Measurements from ENCODE around the gene DCDC2. TPM values are rescaled to one million over a fixed set of nuclear protein-coding genes. Genes with fewer than 3 reads are reported as not detected.
A peak's percentile ranks its signal among the peaks of the same experiment; 100 is the strongest.
"Not testable (repeated sequence)": the region's sequence is repeated elsewhere in the genome, so short reads cannot be mapped to it uniquely, and the experiment has no call there.

The DCDC2 gene
- total RNA-seq, 1 donor: under 0.01 TPM

DNA sequence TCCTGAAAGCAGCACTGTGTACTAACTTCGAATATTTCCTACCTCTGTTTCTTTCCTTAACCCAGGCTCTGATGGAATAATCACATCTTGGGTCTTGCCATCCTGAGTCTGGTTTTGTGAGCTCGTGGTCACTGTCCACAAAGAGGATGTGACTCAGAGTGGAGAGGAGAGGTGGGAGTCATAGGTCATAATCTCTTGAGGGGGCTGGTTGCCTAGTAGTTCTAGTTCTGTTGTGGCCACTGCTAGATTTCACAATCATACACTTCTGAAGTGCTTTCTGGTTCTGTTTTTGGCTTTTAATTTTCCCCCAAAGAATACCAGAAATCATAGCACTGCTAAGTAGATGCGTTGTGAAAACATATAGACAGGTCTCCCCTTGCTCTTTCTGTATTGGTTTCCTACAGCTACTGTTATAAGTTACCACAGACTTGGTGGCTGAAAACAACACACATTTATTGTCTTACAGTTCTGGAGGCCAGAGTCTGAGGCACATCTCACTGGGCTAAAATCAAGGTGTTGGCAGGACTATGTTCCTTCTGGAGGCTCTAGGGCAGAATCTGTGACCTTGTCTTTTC lies 129.1 kb downstream of the DCDC2 start:
- DNase-seq (ENCODE audit: low read depth in 2 of 3, low spot score in 2 of 3): peak in 2 of 3 donors; percentile 9 to 33

DNA sequence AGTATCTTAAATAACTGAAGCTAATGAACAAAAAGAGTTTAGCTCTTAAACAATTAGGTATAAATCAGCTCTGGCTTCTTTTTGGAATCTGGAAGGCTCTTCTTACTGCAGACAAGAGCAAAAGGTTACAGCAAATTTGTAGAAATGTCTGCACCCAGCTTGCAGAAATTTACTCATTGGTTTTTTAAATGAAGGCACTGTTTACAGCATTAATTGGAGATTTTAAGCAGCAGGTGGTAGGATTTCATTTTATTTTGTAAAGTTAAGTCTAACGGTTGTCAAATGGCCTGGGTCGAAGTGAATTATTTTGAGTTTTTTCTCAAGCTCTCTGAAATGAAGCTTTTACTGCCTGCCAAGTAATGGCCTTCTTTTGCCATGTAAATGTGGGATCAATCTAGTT lies 129.7 kb downstream of the DCDC2 start:
- DNase-seq (ENCODE audit: low read depth in 2 of 3, low spot score in 2 of 3): no peak

DNA sequence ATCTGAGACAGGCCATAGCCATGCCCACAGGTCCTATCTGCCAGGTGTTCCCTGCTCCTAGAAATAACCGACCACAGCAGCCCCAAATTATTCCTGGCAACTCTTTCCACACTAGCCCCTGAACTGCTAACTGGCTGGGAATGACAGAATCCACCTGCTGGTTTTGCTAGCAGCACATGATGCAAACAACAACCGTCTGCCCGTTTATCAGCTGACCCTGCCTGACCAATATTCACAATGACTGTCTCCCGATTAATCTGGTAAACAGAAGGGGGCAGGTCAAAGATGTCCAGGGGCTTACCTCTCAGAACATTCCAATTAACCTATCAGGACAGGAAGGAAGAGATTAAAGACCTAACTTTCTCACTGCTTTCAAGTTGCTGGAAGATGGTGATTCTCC lies 130.3 kb downstream of the DCDC2 start:
- no peak for DNase-seq (ENCODE audit: low read depth in 2 of 3, low spot score in 2 of 3)

DNA sequence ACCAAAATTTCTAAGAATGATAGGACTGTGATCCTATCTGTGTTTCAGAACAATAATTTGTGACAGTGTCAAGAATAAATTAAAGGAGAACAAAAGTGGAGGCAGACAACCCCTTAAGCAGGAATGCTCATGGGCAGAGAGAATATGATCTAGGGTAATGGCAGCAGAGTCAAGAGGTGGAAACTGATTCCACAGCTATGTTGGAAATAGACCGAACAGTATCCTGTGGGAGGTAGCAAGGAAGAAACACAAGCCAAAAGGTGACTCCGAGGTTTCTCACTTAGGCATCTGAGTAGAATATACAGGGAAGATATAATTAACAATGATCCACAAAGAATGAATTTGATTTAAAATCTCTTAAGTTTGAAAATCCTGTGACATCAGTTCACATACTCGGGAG lies 131.3 kb downstream of the DCDC2 start:
- DNase-seq (ENCODE audit: low read depth in 2 of 3, low spot score in 2 of 3): no peak

DNA sequence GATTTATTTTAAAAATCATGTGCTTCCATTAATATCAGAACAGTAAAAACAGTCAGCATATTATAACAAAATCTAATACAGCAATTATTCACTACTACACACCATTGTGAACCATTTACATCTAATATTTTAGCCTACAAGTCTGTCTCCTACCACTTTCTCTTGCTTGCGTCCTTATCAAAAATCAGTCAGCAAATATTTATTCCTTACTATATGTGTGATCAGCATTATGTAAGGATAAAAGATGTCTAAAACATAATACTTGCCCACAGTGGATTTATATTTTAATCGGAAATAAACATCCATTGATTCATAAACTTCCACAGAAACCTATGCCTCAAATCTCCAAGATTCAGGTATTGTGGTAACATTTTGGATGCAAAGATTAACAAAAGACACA lies 132.0 kb downstream of the DCDC2 start:
- DNase-seq (ENCODE audit: low read depth in 2 of 3, low spot score in 2 of 3): no peak

DNA sequence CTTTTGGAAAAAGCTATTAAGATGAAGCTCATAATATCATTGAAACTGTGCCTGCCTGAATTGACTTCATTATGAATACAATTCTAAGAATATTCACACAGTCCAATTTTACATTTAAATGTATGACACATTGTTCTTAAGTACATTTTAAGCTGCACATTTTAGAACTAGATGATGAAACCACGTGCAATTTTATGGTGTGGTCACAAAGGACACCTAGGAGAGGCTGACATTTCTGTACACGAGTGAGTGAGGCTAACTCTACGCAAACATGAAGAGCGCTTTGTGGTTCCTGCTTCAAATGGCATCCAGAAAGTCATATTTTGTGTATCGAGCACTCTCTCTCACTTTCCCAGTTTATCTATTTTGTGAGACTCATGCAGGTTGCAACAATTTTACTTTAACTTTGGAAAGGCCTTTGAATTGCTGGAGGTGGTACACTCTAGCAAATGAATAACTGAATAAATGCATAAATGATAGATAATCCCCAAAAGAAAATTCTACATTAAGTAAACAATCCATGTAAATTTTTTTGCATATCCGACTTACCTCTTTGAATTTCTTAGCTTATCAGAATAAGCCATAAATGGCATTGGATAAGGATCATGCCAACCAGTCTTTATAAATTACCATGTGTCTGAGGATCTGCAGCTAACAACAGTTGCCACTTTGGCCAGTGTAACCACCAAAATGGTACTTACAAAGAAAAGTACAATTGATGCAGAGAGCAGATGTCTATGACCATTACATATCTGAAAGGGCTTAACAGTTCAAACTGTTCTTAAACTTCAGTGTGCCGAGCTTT lies 134.5 kb downstream of the DCDC2 start:
- no peak for DNase-seq (ENCODE audit: low read depth in 2 of 3, low spot score in 2 of 3)

DNA sequence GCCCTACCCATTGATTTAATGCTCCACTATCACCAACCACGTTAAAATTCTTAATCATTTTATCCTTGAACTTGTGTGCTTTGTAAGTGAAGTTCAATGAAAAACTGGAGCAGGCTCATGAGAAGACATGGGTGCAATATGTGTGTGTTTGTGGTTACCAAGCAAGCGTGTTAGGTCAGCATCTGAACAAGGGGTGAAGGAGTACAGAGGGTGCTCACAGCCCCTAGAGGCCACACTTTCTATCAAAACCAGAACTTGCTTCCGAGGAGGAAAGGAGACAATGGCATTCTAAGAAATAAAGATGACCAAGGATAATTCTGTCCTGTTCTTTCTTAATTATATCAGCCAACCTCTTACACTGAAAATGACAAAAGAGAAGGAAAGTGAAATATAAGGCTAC lies 138.2 kb downstream of the DCDC2 start:
- DNase-seq (ENCODE audit: low read depth in 2 of 3, low spot score in 2 of 3): no peak

DNA sequence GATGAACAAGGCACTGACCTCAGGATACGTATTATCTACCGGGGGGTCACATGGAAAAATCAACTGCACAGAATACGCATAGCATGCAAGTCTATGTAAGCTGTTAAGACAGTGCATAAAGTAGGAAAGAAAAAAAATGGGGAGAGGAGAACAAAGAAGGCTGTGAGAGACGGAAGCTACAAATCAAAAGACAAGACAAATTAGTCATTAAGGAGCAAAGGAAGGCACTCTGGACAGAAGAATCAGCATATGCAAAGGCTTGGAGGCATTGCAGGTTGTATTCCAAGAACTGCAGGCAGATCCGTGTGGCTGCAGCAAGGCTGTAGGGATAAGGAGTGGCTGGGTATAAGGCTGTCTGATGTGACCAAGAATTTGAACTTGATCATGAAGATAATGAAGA lies 142.9 kb downstream of the DCDC2 start:
- DNase-seq (ENCODE audit: low read depth in 2 of 3, low spot score in 2 of 3): no peak

DNA sequence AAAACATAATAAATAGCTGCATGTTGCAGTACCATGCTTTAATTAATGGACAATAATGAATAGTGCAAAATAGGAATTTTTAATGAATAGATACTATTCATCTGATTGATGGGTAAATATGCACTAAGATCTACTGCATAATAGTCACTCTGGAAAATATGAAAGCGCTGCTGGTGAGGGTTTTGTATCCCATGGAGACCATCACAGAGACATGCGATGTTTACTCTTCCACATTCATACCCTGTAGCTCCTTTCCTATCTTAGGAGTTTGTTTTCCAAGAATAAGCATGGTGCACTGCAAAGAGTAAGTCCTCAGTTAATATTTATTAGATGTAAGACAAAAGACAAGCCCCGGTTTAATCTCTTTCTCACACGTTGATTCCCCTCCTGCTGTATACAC lies 150.4 kb downstream of the DCDC2 start:
- DNase-seq (ENCODE audit: low read depth in 2 of 3, low spot score in 2 of 3): no peak

DNA sequence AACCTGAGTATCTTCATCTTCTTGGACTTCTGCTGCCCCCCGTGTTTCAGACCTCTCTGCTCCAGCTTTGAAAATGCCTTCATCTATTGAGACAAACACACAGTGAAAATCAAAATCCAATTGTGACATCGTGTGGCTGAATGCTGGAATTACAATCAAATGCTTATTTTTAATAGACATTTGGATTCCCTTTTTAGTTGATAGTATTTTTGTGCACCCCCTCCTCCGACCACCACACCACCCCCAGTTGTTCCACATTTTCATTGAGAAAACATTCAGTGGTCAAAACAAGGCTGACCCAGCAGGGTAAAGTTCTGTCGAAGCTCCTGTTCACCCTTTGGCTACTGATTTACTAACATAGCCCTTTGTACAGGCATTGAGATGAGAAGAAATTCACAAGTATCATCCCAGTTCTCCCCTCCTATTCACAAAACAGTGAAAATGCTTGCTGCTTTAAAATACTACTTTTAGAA lies 152.8 kb downstream of the DCDC2 start:
- peak in 2 of 3 donors; percentile 40 to 77 for DNase-seq (ENCODE audit: low read depth in 2 of 3, low spot score in 2 of 3)

DNA sequence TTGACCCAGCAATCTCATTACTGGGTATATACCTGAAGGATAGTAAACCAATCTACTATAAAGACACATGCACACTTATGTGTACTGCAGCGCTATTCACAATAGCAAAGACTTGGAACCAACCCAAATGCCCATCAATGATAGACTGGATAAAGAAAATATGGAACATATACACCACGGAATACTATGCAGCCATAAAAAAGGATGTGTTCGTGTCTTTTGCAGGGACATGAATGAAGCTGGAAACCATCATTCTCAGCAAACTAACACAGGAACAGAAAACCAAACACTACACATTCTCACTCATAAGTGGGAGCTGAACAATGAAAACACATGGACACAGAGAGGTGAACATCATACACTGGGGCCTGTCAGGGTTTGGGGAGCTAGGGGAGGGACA lies 153.7 kb downstream of the DCDC2 start:
- not testable (repeated sequence) for DNase-seq (ENCODE audit: low read depth in 2 of 3, low spot score in 2 of 3)

DNA sequence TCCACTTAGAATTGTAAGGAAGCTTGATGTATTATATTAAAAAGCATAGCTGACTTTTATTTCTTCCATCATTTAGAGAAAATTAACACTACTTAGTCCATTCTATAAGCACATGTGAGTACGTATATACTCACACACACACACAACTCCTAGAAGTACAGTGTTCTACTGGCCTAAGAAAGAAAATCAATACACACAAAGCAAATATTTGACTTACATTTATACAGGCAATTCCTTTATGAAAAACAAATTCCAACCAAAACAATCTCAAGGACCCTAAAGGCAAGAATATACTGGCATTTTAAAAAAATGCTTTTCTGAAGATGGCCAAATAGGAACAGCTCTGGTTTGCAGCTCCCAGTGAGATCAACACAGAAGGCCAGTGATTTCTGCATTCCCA lies 160.0 kb downstream of the DCDC2 start:
- DNase-seq (ENCODE audit: low read depth in 2 of 3, low spot score in 2 of 3): no peak

DNA sequence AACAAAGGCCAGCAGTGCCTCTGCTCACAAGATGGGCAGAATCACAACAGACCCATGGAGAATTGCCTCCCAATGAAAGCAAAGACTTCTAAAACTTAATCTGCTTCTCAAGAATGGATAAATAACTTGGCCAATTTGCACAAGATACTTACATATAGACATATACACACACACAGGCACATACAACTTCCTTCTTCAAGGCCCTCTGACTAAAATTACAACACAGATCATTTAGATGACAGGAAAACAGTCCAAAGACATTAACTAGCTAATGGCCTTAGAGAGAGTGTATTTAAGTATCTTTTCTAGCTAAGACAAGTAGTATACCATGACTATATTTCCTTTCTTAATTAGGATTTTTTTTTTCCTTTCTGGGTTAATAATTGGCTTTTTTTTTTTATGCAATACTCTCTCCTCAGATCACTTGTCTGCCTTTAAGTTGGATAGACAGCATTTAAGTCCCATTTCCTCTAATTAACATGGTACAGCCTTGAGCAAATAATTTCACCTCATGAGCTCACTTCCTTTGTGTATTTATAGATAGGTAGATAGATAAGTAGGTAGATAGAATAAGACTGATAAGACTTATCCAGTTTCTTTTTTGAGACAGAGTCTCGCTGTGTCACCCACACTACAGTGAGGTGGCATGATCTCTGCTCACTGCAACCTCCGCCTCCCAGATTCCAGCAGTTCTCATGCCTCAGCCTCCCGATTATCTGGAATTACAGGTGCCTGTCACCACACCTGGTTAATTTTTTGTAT lies 161.8 kb downstream of the DCDC2 start:
- no peak for DNase-seq (ENCODE audit: low read depth in 2 of 3, low spot score in 2 of 3)

DNA sequence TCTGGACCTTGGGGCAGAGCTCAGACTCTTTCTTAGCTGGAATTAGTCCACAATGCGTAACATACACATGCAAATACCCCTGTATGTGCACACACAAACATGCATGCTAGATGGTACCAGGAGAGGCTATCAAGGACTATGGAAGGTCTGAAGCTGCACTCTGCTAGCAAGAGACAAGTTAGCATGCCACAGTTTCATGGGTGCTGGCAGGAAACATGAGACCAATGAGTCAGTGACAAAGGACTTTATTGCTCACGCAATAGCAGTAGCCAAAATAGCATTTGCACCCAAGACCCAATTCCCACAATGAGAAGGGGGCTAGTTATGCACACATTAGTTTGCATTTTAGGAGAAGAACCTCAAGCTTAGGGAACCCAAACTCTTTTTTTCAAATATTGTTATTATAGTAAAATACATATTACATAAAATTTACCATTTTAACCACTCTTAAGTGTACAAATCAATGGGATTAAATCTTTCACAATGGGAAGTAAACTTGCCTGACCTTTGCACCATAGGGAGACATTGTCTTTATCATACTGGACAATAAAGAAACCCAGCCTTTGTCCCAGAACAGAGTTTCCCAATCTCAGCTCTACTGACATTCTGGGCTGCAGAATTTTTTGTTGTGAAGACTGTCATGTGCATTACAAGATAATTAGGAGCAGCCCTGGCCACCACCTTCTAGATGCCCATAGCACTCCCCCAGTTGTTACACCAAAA lies 162.7 kb downstream of the DCDC2 start:
- DNase-seq (ENCODE audit: low read depth in 2 of 3, low spot score in 2 of 3): no peak

DNA sequence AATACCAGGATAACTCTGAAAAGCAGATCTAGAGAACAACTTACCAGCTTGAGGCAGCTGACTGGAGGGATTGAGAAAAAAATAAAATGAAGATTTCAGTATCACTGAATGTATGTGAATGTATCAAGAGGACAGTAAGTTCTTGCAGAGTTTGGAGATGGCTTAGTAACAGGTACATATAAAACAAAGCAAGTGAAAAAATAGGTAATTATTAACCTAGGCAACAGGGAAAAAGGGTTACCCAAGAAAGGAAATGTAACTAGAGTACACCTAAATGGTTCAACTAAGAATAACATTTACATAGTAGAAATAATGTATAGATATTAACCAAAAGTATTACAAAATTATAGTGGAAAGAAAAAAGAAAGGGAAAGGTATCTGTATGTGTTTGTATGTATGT lies 164.5 kb downstream of the DCDC2 start:
- no peak for DNase-seq (ENCODE audit: low read depth in 2 of 3, low spot score in 2 of 3)

DNA sequence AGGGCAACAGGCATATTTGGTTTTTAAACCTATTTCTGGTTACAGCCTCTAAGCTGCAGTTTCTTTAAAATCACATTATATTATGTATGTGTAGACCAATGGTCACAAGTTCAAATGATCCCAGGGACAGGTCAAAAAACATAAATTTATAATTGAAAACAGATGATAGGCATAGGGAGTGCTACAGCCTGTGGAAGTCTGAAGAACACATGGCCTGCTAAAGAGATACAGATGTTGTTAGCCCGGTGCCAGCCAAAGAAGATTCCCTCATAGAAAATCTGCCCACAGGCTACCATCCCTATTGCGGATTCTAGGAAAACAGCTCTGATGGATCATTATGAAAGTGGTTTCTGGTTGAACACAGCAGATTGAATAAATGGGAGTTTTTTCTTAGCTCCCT lies 166.5 kb downstream of the DCDC2 start:
- no peak for DNase-seq (ENCODE audit: low read depth in 2 of 3, low spot score in 2 of 3)

DNA sequence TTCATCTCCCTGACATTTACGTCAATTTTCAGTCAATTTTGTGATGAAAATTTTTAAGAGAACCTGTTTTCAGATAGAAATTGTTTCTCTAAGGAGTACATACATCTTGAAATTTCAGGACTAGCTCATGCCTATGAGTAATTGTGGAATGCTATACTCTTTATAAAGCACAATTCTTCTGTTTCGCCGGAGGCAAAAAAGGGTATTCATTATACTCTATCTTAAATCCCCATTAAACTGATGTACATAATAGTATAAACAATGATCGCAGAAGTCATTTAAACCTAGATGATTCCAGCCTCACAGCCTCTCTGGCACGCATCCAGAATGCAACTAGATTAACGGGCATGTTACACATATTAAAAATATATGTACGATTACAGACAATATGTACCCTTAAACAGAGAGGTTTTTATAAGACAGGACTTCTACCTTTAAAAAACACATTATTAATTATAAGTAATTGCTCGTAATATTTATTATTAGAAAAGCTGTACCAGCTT lies 169.2 kb downstream of the DCDC2 start:
- no peak for DNase-seq (ENCODE audit: low read depth in 2 of 3, low spot score in 2 of 3)

DNA sequence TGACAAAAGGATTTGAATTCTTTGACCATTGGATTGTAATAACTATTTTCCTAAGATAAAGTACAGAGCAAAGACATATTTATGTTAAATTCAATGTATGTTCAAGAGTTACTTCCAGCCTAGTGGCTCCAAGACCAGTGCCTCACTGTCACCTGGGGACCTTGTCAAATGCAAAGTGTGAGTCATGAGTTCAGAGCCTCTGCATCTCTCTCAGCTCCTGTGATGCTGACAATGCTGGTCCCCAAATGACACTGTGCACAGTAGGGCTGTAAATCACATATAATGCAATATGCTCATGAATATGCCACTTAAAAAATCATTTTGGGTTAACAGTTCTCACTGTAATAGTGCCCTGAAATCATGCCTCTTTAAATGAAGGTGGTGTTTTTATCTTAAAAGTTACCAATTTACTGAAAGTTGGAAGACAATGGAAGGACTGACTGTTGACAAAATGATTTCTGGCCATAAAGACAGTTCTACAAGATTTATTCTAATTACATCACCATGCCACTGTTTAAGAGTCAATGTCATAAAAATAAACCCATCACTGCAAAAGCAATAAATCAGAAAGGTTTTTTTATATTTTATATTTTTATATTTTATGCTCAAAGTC lies 169.8 kb downstream of the DCDC2 start:
- no peak for DNase-seq (ENCODE audit: low read depth in 2 of 3, low spot score in 2 of 3)

DNA sequence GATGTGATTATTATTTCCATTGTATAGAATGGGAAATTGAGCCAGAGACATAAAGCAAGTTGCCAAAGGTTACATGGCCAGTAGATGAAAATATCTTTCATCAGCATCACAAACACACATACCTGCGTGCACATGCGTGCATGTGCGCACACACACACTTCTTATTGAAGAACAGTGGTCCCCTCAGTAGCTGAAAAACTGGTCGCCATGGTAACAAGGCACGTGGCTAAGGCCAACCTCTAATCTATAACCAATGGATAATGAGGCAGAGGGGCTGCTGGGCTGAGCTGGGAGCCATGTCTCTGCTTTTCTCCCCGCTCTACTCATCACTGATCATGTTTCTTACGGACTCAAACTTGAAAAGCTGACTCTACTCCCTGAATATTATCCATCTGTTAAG lies 171.5 kb downstream of the DCDC2 start:
- DNase-seq (ENCODE audit: low read depth in 2 of 3, low spot score in 2 of 3): no peak

DNA sequence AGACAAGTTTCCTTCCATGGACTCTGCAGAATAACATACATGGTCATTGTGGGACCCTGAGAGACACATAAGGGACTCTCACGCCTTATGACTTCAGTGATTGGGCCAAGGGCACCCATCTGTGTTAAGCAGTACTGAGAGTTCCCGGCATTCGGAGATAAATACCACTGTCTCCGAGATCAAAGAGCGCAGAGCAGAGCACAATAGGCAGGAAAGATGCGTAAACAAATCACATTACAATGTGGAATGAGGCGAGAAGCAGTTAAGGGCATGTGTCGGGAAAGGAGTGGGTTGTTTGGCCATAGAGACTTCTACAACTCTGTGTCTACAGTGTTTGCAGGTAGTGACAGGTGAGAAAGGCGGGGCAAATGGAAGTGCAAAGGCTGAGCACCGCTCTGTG lies 174.3 kb downstream of the DCDC2 start:
- DNase-seq (ENCODE audit: low read depth in 2 of 3, low spot score in 2 of 3): no peak
